IgD-negative memory B cell (primary cell): ENCODE results near the gene POLDIP3. TPM values are rescaled to one million over a fixed set of nuclear protein-coding genes. Genes with fewer than 3 reads are reported as not detected.

Source experiments
- H3K27ac Mint-ChIP-seq, 3 donors: one replicate each; pipeline ENCODE4 v1.8.0; 2020 to 2022; ENCODE audit warnings: mild to moderate bottlenecking in 3 of 3, mixed read lengths in 3 of 3, moderate library complexity in 1 of 3
- H3K27me3 Mint-ChIP-seq: one replicate; pipeline ENCODE4 v1.8.0; 2021; ENCODE audit warnings: mixed read lengths
- H3K36me3 Mint-ChIP-seq: one replicate; pipeline ENCODE4 v1.8.0; 2020; ENCODE audit warnings: mild to moderate bottlenecking, mixed read lengths
- H3K4me1 Mint-ChIP-seq, 3 donors: one replicate each; pipeline ENCODE4 v1.8.0; 2020 to 2022; ENCODE audit warnings: mixed read lengths in 3 of 3, mild to moderate bottlenecking in 1 of 3
- H3K4me3 Mint-ChIP-seq, 4 donors: one replicate each; pipeline ENCODE4 v1.8.0; 2020 to 2022; ENCODE audit warnings: mild to moderate bottlenecking in 4 of 4, mixed read lengths in 4 of 4, moderate library complexity in 3 of 4
- H3K9me3 Mint-ChIP-seq, 3 donors: one replicate each; pipeline ENCODE4 v1.8.0; 2020 to 2021; ENCODE audit warnings: mixed read lengths in 3 of 3, mild to moderate bottlenecking in 1 of 3
- polyA plus RNA-seq: library from polyadenylated mRNA; unstranded; fragments of 300-500 nt; fragmentation: Illumina TruSeq; gene quantifications from one replicate; pipeline ENCODE4 v1.2.3, GENCODE V29; 2021

Gene POLDIP3
- polyA plus RNA-seq, 1 donor from 2014 or later: 78.2 TPM

- H3K4me1 Mint-ChIP-seq: peaks cover 24 to 33% (median 32%) of the 10 kb centered on the region in 3 donors
- H3K27me3 Mint-ChIP-seq: no peaks in the 10 kb centered on the region
- H3K4me3 Mint-ChIP-seq: peak overlapping the region in 3 of 4 donors; percentile 27 to 72 (median 64)
Observed at GRCh38 chr22:42645938-42646568, 31.4 kb upstream of the POLDIP3 start.

DNA sequence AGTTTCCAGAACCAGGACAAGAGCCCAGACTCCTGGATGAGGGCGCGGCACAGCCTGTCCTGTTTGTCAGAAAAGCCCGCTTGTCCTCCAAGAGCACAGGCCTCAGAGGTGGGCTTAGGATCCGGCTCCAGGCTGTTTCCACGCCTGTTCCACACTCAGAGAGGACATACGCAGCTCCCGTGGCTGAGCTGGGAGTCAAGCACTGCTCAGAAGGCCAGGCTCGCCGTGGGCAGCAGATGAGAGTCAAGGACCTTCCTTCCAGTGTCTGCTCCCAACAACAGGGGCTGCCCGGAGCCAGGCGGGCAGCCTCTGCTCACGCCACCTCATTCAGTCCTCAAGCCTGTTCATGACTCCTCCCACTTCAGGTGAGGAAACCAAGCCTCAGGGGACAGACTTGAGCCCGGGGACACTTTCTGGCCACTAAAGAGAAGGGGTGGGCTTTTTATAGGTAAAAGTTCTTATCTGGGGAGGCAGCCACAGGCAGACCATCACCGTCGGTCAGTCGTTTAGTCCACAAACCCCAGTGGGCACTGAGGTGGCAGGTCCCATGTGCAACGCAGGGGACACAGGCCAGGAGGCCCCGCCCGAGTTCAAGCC, 30.8 kb upstream of the POLDIP3 start:
- Mint-ChIP-seq H3K36me3 (peaks cover 3% of the 10 kb centered on the region), H3K4me1 (peaks cover 24 to 36% (median 34%) of the 10 kb centered on the region in 3 donors), H3K27ac (peak overlapping the region in 2 of 3 donors; percentile 16 to 59), H3K4me3 (peak overlapping the region in 3 of 4 donors; percentile 50 to 72 (median 64)), H3K9me3 (no peaks in the 10 kb centered on the region), H3K27me3 (no peaks in the 10 kb centered on the region)

More at GRCh38 chr22:42645938-42646568, 31.4 kb upstream of the POLDIP3 start:
- Mint-ChIP-seq H3K9me3 (no peaks in the 10 kb centered on the region), H3K27ac (peak overlapping the region in 2 of 3 donors; percentile 58 to 88), H3K36me3 (peaks cover 3% of the 10 kb centered on the region)

GRCh38 chr22:42644422-42645340, 30.0 kb upstream of the POLDIP3 start:
- Mint-ChIP-seq H3K9me3 (no peaks in the 10 kb centered on the region), H3K4me3 (peak overlapping the region in 3 of 4 donors; percentile 17 to 68 (median 64)), H3K36me3 (peaks cover 3% of the 10 kb centered on the region), H3K4me1 (peaks cover 24 to 39% (median 32%) of the 10 kb centered on the region in 3 donors), H3K27ac (peak overlapping the region in 1 of 3 donors; percentile 59), H3K27me3 (no peaks in the 10 kb centered on the region)

DNA sequence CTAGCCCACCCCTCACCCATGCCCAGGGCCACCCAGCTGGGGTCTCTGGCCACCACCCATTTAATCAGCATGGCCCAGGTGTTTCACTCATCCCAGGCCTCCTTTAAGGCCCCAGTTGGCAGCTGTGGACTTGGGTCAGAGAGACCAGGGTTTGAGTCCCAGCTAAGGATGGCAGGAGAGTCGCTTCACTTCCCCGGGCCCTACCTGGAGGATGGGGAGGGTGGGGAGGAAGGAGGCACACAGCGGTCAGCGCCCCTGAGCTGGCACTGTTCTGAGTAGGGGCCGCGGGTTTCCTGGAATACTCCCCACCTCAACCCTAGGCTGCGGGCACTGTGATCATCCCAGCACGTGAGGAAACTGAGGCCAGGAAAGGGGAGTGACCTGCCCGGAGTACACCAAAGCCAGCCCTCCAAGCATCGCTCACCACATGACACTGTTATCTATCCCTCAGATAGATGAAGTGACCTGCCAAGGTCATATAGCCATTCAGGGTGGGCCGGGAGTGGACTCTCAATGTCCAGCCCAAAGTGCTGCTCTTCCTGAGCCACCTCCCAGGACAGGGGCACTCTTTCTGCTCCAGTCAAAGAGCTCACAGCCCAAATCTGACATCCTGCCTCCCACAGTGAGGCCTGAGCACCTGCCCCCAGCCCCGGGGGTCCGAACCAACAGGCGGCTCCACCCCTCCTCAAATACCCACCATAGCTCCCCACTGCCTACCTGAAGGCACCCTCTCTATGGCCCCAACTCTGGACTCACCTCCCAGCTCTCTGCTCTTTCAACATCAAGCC, 29.1 kb upstream of the POLDIP3 start:
- H3K4me3 Mint-ChIP-seq: peak overlapping the region in 3 of 4 donors; percentile 16 to 71 (median 47)
- H3K36me3 Mint-ChIP-seq: peaks cover 3% of the 10 kb centered on the region
- H3K9me3 Mint-ChIP-seq: no peaks in the 10 kb centered on the region
- H3K27me3 Mint-ChIP-seq: no peaks in the 10 kb centered on the region
- H3K4me1 Mint-ChIP-seq: peaks cover 24 to 39% (median 32%) of the 10 kb centered on the region in 3 donors
- peak overlapping the region in 2 of 3 donors; percentile 23 to 59 for H3K27ac Mint-ChIP-seq

- peaks cover 3% of the 10 kb centered on the region for H3K36me3 Mint-ChIP-seq
- H3K4me3 Mint-ChIP-seq: peak overlapping the region in 3 of 4 donors; percentile 55 to 66 (median 61)
- H3K4me1 Mint-ChIP-seq: peaks cover 24 to 37% (median 29%) of the 10 kb centered on the region in 3 donors
- H3K9me3 Mint-ChIP-seq: no peaks in the 10 kb centered on the region
- H3K27me3 Mint-ChIP-seq: no peaks in the 10 kb centered on the region
- H3K27ac Mint-ChIP-seq: peak overlapping the region in 1 of 3 donors; percentile 87
Observed at GRCh38 chr22:42642806-42643633, 28.3 kb upstream of the POLDIP3 start.

- Mint-ChIP-seq H3K27ac (no peak overlapping the region), H3K36me3 (peaks cover 5% of the 10 kb centered on the region), H3K9me3 (no peaks in the 10 kb centered on the region), H3K4me1 (peaks cover 24 to 29% (median 26%) of the 10 kb centered on the region in 3 donors), H3K4me3 (no peak overlapping the region), H3K27me3 (no peaks in the 10 kb centered on the region)
Observed at GRCh38 chr22:42641801-42642413, 27.2 kb upstream of the POLDIP3 start.

GRCh38 chr22:42639541-42640241, 25.0 kb upstream of the POLDIP3 start:
- H3K4me1 Mint-ChIP-seq: peaks cover 13 to 26% (median 17%) of the 10 kb centered on the region in 3 donors
- no peaks in the 10 kb centered on the region for H3K9me3 Mint-ChIP-seq
- H3K27ac Mint-ChIP-seq: peak overlapping the region in 1 of 3 donors; percentile 39
- no peak overlapping the region for H3K4me3 Mint-ChIP-seq
- H3K27me3 Mint-ChIP-seq: no peaks in the 10 kb centered on the region
- peaks cover 2% of the 10 kb centered on the region for H3K36me3 Mint-ChIP-seq

DNA sequence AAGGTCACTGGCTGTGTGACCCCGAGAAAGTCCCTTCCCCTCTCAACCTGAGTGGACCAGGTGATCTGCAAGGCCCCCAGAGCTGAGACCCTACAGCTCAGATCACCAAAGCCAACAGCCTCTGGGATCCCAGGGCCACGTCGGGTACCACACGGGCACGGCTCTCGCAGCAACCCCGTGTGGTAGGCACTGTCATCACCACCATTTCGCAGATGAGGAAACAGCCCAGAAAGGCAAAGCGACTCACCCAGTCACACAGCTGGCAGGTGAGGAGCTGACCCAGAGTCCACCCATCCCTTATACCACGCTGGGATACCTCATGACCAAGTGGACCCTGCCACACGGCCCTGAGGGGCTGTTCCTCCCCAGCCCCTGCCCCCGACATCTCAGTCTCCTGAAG, 22.9 kb upstream of the POLDIP3 start:
- H3K4me1 Mint-ChIP-seq: peaks cover 2 to 13% (median 4%) of the 10 kb centered on the region in 3 donors
- no peaks in the 10 kb centered on the region for H3K27me3 Mint-ChIP-seq
- H3K4me3 Mint-ChIP-seq: no peak overlapping the region
- H3K9me3 Mint-ChIP-seq: no peaks in the 10 kb centered on the region
- peak overlapping the region in 1 of 3 donors; percentile 43 for H3K27ac Mint-ChIP-seq
- peaks cover 4% of the 10 kb centered on the region for H3K36me3 Mint-ChIP-seq

DNA sequence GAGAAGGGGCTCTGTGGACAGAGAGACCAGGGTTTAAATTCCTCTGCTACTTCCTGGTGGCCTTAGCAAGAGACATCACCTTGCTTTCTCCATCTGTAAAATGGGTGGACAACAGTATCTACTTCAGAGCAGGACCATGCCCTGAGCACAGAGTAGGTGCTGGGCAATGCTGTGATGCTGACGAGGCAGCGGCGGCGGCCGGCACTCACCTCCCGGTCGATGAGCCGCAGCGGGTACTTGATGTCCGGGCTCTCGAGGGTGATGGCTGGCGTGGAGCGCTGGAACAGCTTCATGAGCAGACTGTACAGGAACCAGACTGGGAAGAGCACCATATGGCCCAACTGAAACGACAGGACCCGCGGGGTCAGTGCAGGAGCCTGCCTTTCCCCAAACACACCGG, 21.8 kb upstream of the POLDIP3 start:
- Mint-ChIP-seq H3K36me3 (peaks cover 4% of the 10 kb centered on the region), H3K27me3 (no peaks in the 10 kb centered on the region), H3K4me3 (no peak overlapping the region), H3K4me1 (peaks cover 0 to 8% (median 4%) of the 10 kb centered on the region in 3 donors), H3K9me3 (no peaks in the 10 kb centered on the region), H3K27ac (no peak overlapping the region)

- no peaks in the 10 kb centered on the region for H3K9me3 Mint-ChIP-seq
- H3K27me3 Mint-ChIP-seq: no peaks in the 10 kb centered on the region
- H3K36me3 Mint-ChIP-seq: peaks cover 4% of the 10 kb centered on the region
- peak overlapping the region in 1 of 3 donors; percentile 59 for H3K27ac Mint-ChIP-seq
- no peak overlapping the region for H3K4me3 Mint-ChIP-seq
- peaks cover 0 to 4% (median 2%) of the 10 kb centered on the region in 3 donors for H3K4me1 Mint-ChIP-seq
Observed at GRCh38 chr22:42635531-42635930, 20.8 kb upstream of the POLDIP3 start.

- H3K27ac Mint-ChIP-seq: no peak overlapping the region
- H3K9me3 Mint-ChIP-seq: no peaks in the 10 kb centered on the region
- H3K27me3 Mint-ChIP-seq: no peaks in the 10 kb centered on the region
- H3K4me3 Mint-ChIP-seq: no peak overlapping the region
- peaks cover 4% of the 10 kb centered on the region for H3K36me3 Mint-ChIP-seq
- H3K4me1 Mint-ChIP-seq: peaks cover 0 to 2% (median 1%) of the 10 kb centered on the region in 3 donors
Observed at GRCh38 chr22:42633013-42633412, 18.3 kb upstream of the POLDIP3 start.

DNA sequence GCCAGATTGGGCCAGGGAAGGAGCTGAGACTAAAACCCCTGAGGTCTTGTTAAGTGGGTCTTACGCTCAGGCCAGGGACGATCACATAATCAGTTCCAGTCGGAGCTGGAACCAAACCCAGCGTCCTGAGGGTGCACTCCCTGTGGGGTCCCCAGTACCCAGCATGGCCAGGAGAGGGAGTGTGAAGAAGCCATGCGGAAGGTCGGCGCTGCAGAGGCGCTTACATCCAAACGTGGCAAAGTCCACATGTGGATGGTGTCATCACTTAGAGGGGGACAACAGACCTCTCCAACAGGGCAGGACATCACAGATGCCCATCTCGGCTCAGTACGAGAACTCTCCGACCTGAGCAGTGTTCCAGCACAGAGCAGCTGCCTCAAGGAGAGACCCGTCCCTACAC, 17.4 kb upstream of the POLDIP3 start:
- Mint-ChIP-seq H3K27ac (no peak overlapping the region), H3K27me3 (no peaks in the 10 kb centered on the region), H3K36me3 (peaks cover 2% of the 10 kb centered on the region), H3K9me3 (no peaks in the 10 kb centered on the region), H3K4me1 (peaks cover 0 to 1% (median 0%) of the 10 kb centered on the region in 3 donors), H3K4me3 (no peak overlapping the region)
